Tibial nerve (tissue), 4 donors: ENCODE measurements around the gene PTTG1. TPM values are rescaled to one million over a fixed set of nuclear protein-coding genes. Genes with fewer than 3 reads are reported as not detected.

ENCODE experiments used
- DNase-seq, 2 donors: peaks; one replicate each; pipeline ENCODE4 v3.0.0-alpha.2; 2019; ENCODE audit warnings: low spot score in 2 of 2
- H3K27ac ChIP-seq, 4 donors: fragments of 200-600 bp; sonication (generic) in 3 of 4; one replicate each; pipeline ENCODE4 v1.5.1; 2017 to 2019; ENCODE audit warnings: mild to moderate bottlenecking in 1 of 4
- H3K27me3 ChIP-seq, 2 donors: fragments of 200-600 bp; sonication (generic) in 1 of 2; one replicate each; pipeline versions ENCODE4 v1.5.1 to v1.6.0; 2017 to 2019
- H3K36me3 ChIP-seq, 3 donors: fragments of 200-600 bp; sonication (generic); one replicate each; pipeline ENCODE4 v1.5.1; 2018 to 2019
- H3K4me1 ChIP-seq, 4 donors: fragments of 200-600 bp; sonication (generic) in 3 of 4; one replicate each; pipeline ENCODE4 v1.5.1; 2017 to 2019
- H3K4me3 ChIP-seq, 4 donors: fragments of 200-600 bp; sonication (generic) in 3 of 4; one replicate each; pipeline ENCODE4 v1.5.1; 2017 to 2019; ENCODE audit warnings: mild to moderate bottlenecking in 1 of 4, moderate library complexity in 1 of 4
- H3K9me3 ChIP-seq, 4 donors: fragments of 200-600 bp; sonication (generic) in 3 of 4; one replicate each; pipeline ENCODE4 v1.5.1; 2017 to 2019
- EP300 ChIP-seq, 2 donors: sonication (generic); formaldehyde crosslinking; IDR thresholded peaks; one replicate each; pipeline ENCODE4 v1.6.1; 2017; ENCODE audit warnings: antibody characterized with exemption in 2 of 2, mild to moderate bottlenecking in 1 of 2
- POLR2A ChIP-seq, 2 donors: fragments of 450-650 bp; IDR thresholded peaks; one replicate each; pipeline ENCODE4 v1.6.1; 2017; ENCODE audit warnings: antibody characterized with exemption in 2 of 2, mild to moderate bottlenecking in 2 of 2, moderate library complexity in 2 of 2
- WGBS, 2 donors: methylation state at CpG; one replicate each; pipeline ENCODE4 v1.1.5; 2018; 5-methylcytosine and 5-hydroxymethylcytosine counted together
- total RNA-seq, 4 donors: library from RNA; depleted of rRNA; stranded (reverse); fragments of >200 nt; gene quantifications; one replicate each; pipeline ENCODE4 v1.1.0, GENCODE V29; 2016
- TF ChIP-seq, protein P1 (sequence below), 5 experiments: fragments of 200-600 bp in 3 of 5; fragments of 450-650 bp in 2 of 5; sonication (generic) in 3 of 5; IDR thresholded peaks; one replicate each; pipeline ENCODE4 v1.5.1; 2016 to 2019; ENCODE audit warnings: antibody characterized with exemption in 5 of 5, mild to moderate bottlenecking in 3 of 5, moderate library complexity in 2 of 5

PTTG1 gene
- total RNA-seq, 4 donors from 2014 or later = 3.7 to 11.1 (median 6.8) TPM

- Histone ChIP-seq H3K27ac (no peak overlapping the region), H3K36me3 (no peaks in the 10 kb centered on the region), H3K27me3 (no peaks in the 10 kb centered on the region), H3K9me3 (no peaks in the 10 kb centered on the region), H3K4me1 (peaks cover 0 to 23% (median 0%) of the 10 kb centered on the region in 4 donors), H3K4me3 (no peak overlapping the region)
- WGBS, 2 donors = 76 to 90% methylated on average over 1 of the region's 1 CpG
- no peak for DNase-seq
- TF ChIP-seq POLR2A (IDR thresholded peaks at IDR 0.05) = no peak
- TF ChIP-seq, protein P1, sequence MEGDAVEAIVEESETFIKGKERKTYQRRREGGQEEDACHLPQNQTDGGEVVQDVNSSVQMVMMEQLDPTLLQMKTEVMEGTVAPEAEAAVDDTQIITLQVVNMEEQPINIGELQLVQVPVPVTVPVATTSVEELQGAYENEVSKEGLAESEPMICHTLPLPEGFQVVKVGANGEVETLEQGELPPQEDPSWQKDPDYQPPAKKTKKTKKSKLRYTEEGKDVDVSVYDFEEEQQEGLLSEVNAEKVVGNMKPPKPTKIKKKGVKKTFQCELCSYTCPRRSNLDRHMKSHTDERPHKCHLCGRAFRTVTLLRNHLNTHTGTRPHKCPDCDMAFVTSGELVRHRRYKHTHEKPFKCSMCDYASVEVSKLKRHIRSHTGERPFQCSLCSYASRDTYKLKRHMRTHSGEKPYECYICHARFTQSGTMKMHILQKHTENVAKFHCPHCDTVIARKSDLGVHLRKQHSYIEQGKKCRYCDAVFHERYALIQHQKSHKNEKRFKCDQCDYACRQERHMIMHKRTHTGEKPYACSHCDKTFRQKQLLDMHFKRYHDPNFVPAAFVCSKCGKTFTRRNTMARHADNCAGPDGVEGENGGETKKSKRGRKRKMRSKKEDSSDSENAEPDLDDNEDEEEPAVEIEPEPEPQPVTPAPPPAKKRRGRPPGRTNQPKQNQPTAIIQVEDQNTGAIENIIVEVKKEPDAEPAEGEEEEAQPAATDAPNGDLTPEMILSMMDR (IDR thresholded peaks at IDR 0.05) = no peak
- TF ChIP-seq EP300 (IDR thresholded peaks at IDR 0.05) = no peak
These were observed 22.8 kb downstream of the PTTG1 start for GRCh38 chr5:160444407-160444806.

- H3K9me3 ChIP-seq = no peaks in the 10 kb centered on the region
- no peak overlapping the region for H3K4me3 ChIP-seq
- no peaks in the 10 kb centered on the region for H3K27me3 ChIP-seq
- H3K27ac ChIP-seq = no peak overlapping the region
- H3K36me3 ChIP-seq = no peaks in the 10 kb centered on the region
- WGBS, 2 donors = 80 to 82% methylated on average over 1 of the region's 1 CpG
- H3K4me1 ChIP-seq = peaks cover 0 to 19% (median 0%) of the 10 kb centered on the region in 4 donors
- TF ChIP-seq, protein P1 (IDR thresholded peaks at IDR 0.05) = no peak
- no peak for DNase-seq
These were observed 23.5 kb downstream of the PTTG1 start for GRCh38 chr5:160445132-160445531.

DNA sequence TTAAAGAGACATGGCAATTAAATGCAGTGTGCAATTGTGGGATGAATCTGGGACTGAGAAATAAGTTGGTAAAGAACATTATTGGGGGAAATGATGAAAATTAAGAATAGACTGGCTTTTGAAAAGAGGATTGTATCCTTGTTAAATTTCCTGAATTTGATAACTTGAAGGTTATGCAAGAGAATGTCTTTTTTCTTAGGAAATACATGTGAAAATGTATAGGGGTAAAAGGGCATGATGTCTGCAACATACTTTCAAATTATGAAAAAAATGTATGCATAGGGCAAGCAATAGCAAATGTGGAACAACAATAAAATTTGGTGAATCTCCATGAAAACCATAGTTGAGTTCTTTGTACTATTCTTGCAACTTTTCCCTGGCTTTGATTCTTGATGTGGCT lies 24.1 kb downstream of the PTTG1 start:
- TF ChIP-seq EP300 (IDR thresholded peaks at IDR 0.05) (no peak), POLR2A (IDR thresholded peaks at IDR 0.05) (no peak)
- TF ChIP-seq, protein P1 (IDR thresholded peaks at IDR 0.05) = no peak
- no peak for DNase-seq
- Histone ChIP-seq H3K4me3 (no peak overlapping the region), H3K27ac (no peak overlapping the region), H3K36me3 (no peaks in the 10 kb centered on the region), H3K4me1 (peaks cover 0 to 19% (median 0%) of the 10 kb centered on the region in 4 donors), H3K9me3 (no peaks in the 10 kb centered on the region), H3K27me3 (no peaks in the 10 kb centered on the region)

DNA sequence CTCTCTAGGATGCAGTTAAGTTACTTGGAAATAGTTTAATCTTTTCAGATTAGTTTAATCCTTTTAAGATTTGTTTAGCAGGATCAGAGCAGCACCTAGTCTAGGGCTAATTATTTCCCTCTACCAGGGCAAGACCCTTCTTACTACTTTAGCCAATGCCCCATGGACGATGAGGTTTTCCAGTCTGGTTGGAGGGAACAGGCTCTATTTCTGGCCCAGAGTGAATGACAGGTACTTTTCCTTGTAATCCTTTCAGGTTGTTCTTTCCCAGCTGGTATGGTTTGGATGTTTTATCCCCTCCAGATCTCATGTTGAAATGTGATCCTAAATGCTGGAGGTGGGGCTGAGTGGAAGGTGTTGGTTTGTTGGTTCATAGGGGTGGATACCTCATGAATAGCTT lies 27.2 kb downstream of the PTTG1 start:
- no peak for DNase-seq
- Histone ChIP-seq H3K4me1 (peaks cover 0 to 8% (median 4%) of the 10 kb centered on the region in 4 donors), H3K9me3 (no peaks in the 10 kb centered on the region), H3K27ac (no peak overlapping the region), H3K27me3 (no peaks in the 10 kb centered on the region), H3K4me3 (no peak overlapping the region), H3K36me3 (no peaks in the 10 kb centered on the region)
- no peak for TF ChIP-seq POLR2A (IDR thresholded peaks at IDR 0.05)
- TF ChIP-seq, protein P1 (IDR thresholded peaks at IDR 0.05) = no peak
- TF ChIP-seq EP300 (IDR thresholded peaks at IDR 0.05) = no peak
- 92 to 95% methylated on average over 1 of the region's 1 CpG for WGBS, 2 donors

DNA sequence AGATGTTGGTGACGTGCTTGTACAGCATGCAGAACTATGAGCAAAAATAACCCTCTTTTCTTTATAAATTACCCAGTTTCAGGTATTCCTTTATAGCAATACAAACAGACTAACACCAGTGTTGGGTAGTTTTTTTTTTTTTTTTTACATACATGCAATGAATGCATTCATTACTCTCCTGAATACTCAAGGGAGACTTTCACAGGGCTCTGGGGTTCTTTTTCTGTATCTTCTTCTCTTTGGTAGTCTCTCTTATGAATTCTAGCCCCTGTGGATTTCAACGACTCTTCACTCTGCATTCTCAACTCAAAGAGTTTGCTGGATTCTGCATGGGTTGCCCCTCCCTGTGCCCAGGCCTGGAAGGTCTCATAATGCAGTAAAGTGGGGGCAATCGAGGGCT lies 27.8 kb downstream of the PTTG1 start:
- Histone ChIP-seq H3K36me3 (no peaks in the 10 kb centered on the region), H3K27ac (no peak overlapping the region), H3K9me3 (no peaks in the 10 kb centered on the region), H3K27me3 (no peaks in the 10 kb centered on the region), H3K4me3 (no peak overlapping the region), H3K4me1 (peaks cover 0 to 8% (median 4%) of the 10 kb centered on the region in 4 donors)
- TF ChIP-seq POLR2A (IDR thresholded peaks at IDR 0.05) = no peak
- TF ChIP-seq EP300 (IDR thresholded peaks at IDR 0.05) = no peak
- TF ChIP-seq, protein P1 (IDR thresholded peaks at IDR 0.05) = no peak
- 89 to 92% methylated on average over 3 of the region's 3 CpGs for WGBS, 2 donors
- no peak for DNase-seq
